Stimulated activated CD4-positive, alpha-beta T cell treated with anti-CD3 and anti-CD28 coated beads, Interleukin-15, amount 100 ng/mL, for 1 hour (primary cell): Measurements from ENCODE around the gene AKAP13.
"Not testable (repeated sequence)": the region's sequence is repeated elsewhere in the genome, so short reads cannot be mapped to it uniquely, and the experiment has no call there.

Experiments
- DNase-seq, 2 donors: peaks; one replicate each; pipeline ENCODE4 v3.0.0-alpha.2; 2020; ENCODE audit warnings: low read depth in 1 of 2, low spot score in 1 of 2

Gene AKAP13

GRCh38 chr15:85412066-85412465 lies 31.7 kb downstream of the AKAP13 start:
- DNase-seq, result no peak

- DNase-seq, result peak; percentile 38 to 52
These were observed 32.8 kb downstream of the AKAP13 start for GRCh38 chr15:85412956-85413854.

GRCh38 chr15:85414037-85414436 lies 33.6 kb downstream of the AKAP13 start:
- DNase-seq, result no peak

- DNase-seq, result no peak
These were observed 34.1 kb downstream of the AKAP13 start for GRCh38 chr15:85414495-85414894.

- DNase-seq, result no peak
These were observed 34.6 kb downstream of the AKAP13 start for GRCh38 chr15:85414991-85415390.

- DNase-seq, result no peak
These were observed 35.4 kb downstream of the AKAP13 start for GRCh38 chr15:85415783-85416182.

GRCh38 chr15:85417276-85417675 lies 36.9 kb downstream of the AKAP13 start:
- no peak for DNase-seq

GRCh38 chr15:85419161-85419560 lies 38.8 kb downstream of the AKAP13 start:
- no peak for DNase-seq

GRCh38 chr15:85421116-85421925 lies 40.9 kb downstream of the AKAP13 start:
- no peak for DNase-seq

GRCh38 chr15:85422607-85423006 lies 42.2 kb downstream of the AKAP13 start:
- no peak for DNase-seq

GRCh38 chr15:85423256-85423655 lies 42.9 kb downstream of the AKAP13 start:
- no peak for DNase-seq

GRCh38 chr15:85424154-85424553 lies 43.8 kb downstream of the AKAP13 start:
- DNase-seq, result no peak

- no peak for DNase-seq
These were observed 46.1 kb downstream of the AKAP13 start for GRCh38 chr15:85426481-85426880.

- no peak for DNase-seq
These were observed 47.1 kb downstream of the AKAP13 start for GRCh38 chr15:85427286-85428028.

- DNase-seq, result no peak
These were observed 49.1 kb downstream of the AKAP13 start for GRCh38 chr15:85429522-85429921.

GRCh38 chr15:85430406-85431204 lies 50.2 kb downstream of the AKAP13 start:
- no peak for DNase-seq

- DNase-seq, result no peak
These were observed 59.6 kb downstream of the AKAP13 start for GRCh38 chr15:85439996-85440395.

GRCh38 chr15:85440451-85440850 lies 60.0 kb downstream of the AKAP13 start:
- no peak for DNase-seq

GRCh38 chr15:85441854-85442253 lies 61.5 kb downstream of the AKAP13 start:
- not testable (repeated sequence) for DNase-seq

GRCh38 chr15:85443046-85443445 lies 62.6 kb downstream of the AKAP13 start:
- DNase-seq, result no peak
